Activated B cell treated with CpG ODN at 0.5 μM for 24 hours (primary cell): ENCODE measurements around the gene EMC8. TPM values are rescaled to one million over a fixed set of nuclear protein-coding genes. Genes with fewer than 3 reads are reported as not detected.
"Not testable (repeated sequence)": the region's sequence is repeated elsewhere in the genome, so short reads cannot be mapped to it uniquely, and the experiment has no call there.

Experiments
- ATAC-seq: fragments of 200-7000 bp; cut with Tn5 transposase; one replicate; pipeline ENCODE4 v1.10.0; 2021; ENCODE audit warnings: low read depth, mild to moderate bottlenecking, moderate library complexity
- CTCF ChIA-PET: fragments of 350-600 bp; sonication (Branson Sonifier 250); formaldehyde crosslinking; loops from one replicate; lab custom pipeline; 2021; ENCODE audit warnings: antibody characterized with exemption; lab: Charles Lee
- POLR2A ChIA-PET: fragments of 350-600 bp; sonication (Branson Sonifier 250); formaldehyde crosslinking; loops from one replicate; lab custom pipeline; 2021; ENCODE audit warnings: antibody characterized with exemption; lab: Charles Lee
- DNase-seq: peaks from one replicate; pipeline ENCODE4 v3.0.0; 2022
- H3K27ac Mint-ChIP-seq: one replicate; pipeline ENCODE4 v1.8.0; 2020; ENCODE audit warnings: mixed read lengths
- H3K27me3 Mint-ChIP-seq: one replicate; pipeline ENCODE4 v1.8.0; 2021; ENCODE audit warnings: mixed read lengths
- H3K36me3 Mint-ChIP-seq: one replicate; pipeline ENCODE4 v1.8.0; 2021; ENCODE audit warnings: low read depth, mixed read lengths
- H3K4me1 Mint-ChIP-seq: one replicate; pipeline ENCODE4 v1.8.0; 2021; ENCODE audit warnings: mixed read lengths
- H3K4me3 Mint-ChIP-seq: one replicate; pipeline ENCODE4 v1.8.0; 2020; ENCODE audit warnings: mild to moderate bottlenecking, mixed read lengths
- H3K9me3 Mint-ChIP-seq: one replicate; pipeline ENCODE4 v1.8.0; 2020; ENCODE audit warnings: mixed read lengths
- intact Hi-C: fragments of 100-400 bp; cut with micrococcal nuclease; formaldehyde crosslinking; loops from one replicate; pipeline ENCODE4 v1.15.1; 2024
- total RNA-seq: library from RNA; stranded (reverse); gene quantifications from 2 replicates; pipeline ENCODE4 v1.2.3, GENCODE V29; 2022
- TF ChIP-seq, protein P1 (sequence below): fragments of 200-600 bp; IDR thresholded peaks from one replicate; pipeline ENCODE4 v1.8.0; 2022; ENCODE audit warnings: antibody characterized with exemption, mild to moderate bottlenecking

The EMC8 gene
- total RNA-seq, 1 donor from 2014 or later: 27.8 TPM

DNA sequence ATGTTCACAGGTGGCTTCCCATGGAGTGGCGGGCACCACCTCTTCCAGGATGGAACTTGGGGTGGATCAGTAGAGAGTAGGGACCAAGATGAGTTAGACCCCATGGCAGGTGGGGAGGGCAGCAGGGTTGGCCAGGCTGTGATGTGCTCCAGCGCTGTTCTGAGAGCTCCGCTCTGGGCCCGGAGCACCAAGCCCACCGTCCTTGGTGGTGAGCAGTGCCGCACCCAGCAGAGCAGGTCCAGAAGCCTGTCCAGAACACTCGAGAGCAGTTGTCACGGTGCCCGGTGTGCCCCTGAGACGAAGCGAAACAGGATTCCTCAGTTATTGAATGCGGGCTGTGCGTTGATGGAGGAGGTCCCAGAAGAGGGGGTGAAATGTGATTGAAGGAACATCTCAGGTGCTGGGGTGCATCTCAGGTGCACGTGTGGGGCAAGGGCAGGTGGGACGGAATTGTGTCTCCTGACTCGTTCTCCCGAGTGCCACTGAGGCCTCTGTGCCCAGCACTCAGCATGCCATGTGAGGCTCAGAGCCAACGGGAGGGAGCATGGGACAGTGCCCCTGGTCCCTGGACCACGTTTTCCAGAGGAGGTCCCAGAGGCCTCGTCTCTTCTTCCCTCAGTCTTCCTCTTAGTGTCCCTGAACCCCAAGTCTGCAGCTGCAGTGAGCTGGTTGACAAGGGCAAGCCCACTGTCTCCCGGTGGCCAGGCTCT lies 39.7 kb upstream of the EMC8 start:
- Mint-ChIP-seq H3K27ac (no peak overlapping the region), H3K4me1 (peaks cover 6% of the 10 kb centered on the region), H3K27me3 (no peaks in the 10 kb centered on the region), H3K9me3 (no peaks in the 10 kb centered on the region), H3K4me3 (no peak overlapping the region), H3K36me3 (no peaks in the 10 kb centered on the region)
- TF ChIP-seq, protein P1, sequence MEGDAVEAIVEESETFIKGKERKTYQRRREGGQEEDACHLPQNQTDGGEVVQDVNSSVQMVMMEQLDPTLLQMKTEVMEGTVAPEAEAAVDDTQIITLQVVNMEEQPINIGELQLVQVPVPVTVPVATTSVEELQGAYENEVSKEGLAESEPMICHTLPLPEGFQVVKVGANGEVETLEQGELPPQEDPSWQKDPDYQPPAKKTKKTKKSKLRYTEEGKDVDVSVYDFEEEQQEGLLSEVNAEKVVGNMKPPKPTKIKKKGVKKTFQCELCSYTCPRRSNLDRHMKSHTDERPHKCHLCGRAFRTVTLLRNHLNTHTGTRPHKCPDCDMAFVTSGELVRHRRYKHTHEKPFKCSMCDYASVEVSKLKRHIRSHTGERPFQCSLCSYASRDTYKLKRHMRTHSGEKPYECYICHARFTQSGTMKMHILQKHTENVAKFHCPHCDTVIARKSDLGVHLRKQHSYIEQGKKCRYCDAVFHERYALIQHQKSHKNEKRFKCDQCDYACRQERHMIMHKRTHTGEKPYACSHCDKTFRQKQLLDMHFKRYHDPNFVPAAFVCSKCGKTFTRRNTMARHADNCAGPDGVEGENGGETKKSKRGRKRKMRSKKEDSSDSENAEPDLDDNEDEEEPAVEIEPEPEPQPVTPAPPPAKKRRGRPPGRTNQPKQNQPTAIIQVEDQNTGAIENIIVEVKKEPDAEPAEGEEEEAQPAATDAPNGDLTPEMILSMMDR: no peak
- CTCF ChIA-PET: interaction anchor here (1.1 to 4.6 kb wide), 1 partner anchor 18 kb away, joined by 3 to 14 read pairs; no protein-coding TSS in a partner anchor
- DNase-seq (no peak), ATAC-seq (no peak)
- POLR2A ChIA-PET: no interaction called here
- intact Hi-C loops: no loop called here

DNA sequence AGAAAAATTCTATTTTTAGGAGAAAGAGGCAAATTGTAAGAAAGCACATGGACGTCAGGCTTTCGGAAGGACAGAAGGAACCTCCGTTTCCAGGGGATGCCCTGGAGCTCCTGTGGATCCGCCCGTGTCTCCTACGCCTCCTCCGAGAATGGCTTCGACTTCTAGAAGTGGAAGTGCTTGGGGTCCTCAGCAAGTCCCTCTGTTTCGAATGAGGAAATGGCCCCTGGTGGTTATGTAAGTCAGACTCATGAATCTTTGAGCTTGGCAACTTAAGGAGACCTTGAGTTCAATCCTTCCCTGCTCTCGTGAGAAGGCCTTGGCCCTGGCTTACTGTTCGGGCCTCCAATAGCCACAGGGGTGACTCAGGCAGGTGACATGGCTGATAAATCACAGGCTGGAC lies 39.0 kb upstream of the EMC8 start:
- no peaks in the 10 kb centered on the region for H3K27me3 Mint-ChIP-seq
- H3K9me3 Mint-ChIP-seq: no peaks in the 10 kb centered on the region
- DNase-seq (no peak), ATAC-seq (no peak)
- CTCF ChIA-PET: interaction anchor here (4.6 kb wide), 1 partner anchor 17 kb away, joined by 14 read pairs; no protein-coding TSS in a partner anchor
- no peaks in the 10 kb centered on the region for H3K36me3 Mint-ChIP-seq
- H3K4me3 Mint-ChIP-seq: no peak overlapping the region
- intact Hi-C loops: no loop called here
- peaks cover 8% of the 10 kb centered on the region for H3K4me1 Mint-ChIP-seq
- TF ChIP-seq, protein P1: no peak
- H3K27ac Mint-ChIP-seq: no peak overlapping the region
- POLR2A ChIA-PET: no interaction called here

DNA sequence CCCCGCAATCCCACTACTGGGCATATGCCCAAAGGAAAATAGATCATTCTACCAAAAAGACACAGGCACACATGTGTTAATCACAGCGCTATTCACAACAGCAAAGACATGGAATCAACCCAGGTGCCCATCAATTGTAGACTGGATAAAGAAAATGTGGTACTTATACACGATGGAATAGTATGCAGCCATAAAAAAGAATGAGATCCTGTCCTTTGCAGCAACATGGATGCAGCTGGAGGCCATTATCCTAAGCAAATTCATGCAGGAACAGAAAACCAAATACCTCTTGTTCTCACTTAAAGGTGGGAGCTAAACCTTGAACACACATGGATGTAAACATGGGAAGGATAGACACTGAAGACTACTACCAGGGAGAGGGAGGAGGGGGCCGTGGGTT lies 38.3 kb upstream of the EMC8 start:
- POLR2A ChIA-PET, intact Hi-C loops, H3K27me3 Mint-ChIP-seq, ATAC-seq, H3K9me3 Mint-ChIP-seq, H3K4me3 Mint-ChIP-seq, DNase-seq, H3K27ac Mint-ChIP-seq, H3K36me3 Mint-ChIP-seq: not testable (repeated sequence)
- CTCF ChIA-PET: interaction anchor here (1.2 to 4.6 kb wide), 3 partner anchors 12 to 57 kb away, joined by 3 to 14 read pairs (median 4); no protein-coding TSS in a partner anchor
- H3K4me1 Mint-ChIP-seq: peaks cover 15% of the 10 kb centered on the region

DNA sequence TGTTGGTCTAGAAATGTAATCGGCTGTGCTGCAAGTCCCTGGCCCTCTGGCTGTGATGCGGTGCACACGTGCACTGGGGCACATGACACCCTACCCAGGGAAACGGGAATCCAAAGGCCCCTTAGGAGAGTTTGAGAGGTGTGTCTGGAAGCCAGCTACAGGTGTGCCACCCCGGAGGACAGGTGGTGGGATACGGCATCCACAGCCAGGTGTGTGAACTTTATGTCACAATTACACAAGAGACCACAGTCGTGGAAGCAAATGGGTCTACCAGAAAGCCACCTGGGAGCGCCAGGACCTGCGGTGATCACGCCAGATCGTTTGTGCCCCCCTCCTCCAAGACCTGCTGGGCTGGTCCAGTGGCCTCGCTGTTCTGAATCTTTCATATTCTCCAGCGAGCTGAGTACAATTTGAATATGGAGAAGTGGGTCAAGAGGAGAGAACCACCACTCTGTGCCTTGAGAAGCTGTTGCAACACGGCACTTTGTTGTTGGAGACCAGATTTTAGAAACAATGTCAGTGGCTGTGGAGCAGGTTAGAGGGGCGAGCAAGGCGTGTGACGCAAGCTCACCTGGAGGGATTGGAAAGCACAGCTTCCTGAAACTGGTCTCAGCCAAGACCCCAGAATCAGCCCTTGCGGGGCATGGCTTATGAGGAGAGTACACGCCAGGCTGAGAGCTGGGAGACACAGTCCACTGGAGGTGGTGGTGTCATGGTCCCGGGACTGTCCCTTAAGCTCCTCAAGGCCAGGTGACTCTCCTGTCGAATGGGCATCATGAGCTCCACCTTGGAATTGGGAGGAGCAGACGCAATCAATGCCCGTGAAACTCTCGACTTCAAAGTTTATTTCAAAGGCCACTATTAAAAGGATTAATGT lies 37.6 kb upstream of the EMC8 start:
- DNase-seq (no peak), ATAC-seq (no peak)
- Mint-ChIP-seq H3K9me3 (no peaks in the 10 kb centered on the region), H3K27me3 (no peaks in the 10 kb centered on the region), H3K36me3 (no peaks in the 10 kb centered on the region), H3K4me1 (peaks cover 22% of the 10 kb centered on the region), H3K27ac (no peak overlapping the region), H3K4me3 (no peak overlapping the region)
- TF ChIP-seq, protein P1: no peak
- intact Hi-C loops: no loop called here
- ChIA-PET CTCF (interaction anchor here (1.2 to 4.6 kb wide), 3 partner anchors 12 to 58 kb away, joined by 3 to 14 read pairs (median 4); no protein-coding TSS in a partner anchor), POLR2A (no interaction called here)

DNA sequence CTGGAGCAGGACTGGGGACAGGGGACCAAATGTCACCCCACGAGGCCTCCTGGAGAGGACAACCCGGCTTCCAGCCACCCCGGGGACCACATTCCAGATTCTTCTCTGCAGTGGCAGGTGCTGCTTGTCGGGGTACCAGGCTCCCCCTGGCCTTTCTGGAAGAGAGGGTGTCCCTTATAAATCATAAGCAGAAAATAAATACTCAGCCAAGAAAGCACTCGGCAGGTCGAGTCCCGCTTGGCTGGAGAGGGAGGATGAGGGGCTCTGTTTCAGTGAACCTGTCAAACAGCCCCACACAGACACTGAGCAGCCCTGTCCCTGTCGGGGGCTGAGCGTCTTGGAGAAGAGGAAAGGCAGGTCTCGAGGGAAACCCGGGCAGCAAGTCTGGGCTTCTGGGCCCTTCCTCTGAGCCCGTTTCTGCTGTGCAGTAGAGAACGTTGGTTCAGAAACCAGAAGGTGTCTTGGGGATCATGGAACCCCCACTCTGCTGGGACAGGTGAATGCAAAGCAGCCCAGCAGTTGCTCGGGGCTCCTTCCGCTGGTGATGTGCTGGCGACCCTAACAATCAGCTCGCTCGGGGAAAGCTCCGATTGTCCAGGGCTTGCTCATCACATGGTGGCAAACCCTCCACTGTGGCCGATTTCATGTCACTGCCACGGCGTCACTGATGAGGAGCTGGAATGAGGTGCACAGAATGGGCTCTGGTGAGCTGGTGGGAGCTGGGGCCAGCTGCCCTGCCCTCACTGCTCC lies 36.8 kb upstream of the EMC8 start:
- Mint-ChIP-seq H3K36me3 (no peaks in the 10 kb centered on the region), H3K9me3 (no peaks in the 10 kb centered on the region), H3K4me3 (no peak overlapping the region), H3K27ac (no peak overlapping the region), H3K27me3 (no peaks in the 10 kb centered on the region), H3K4me1 (peaks cover 30% of the 10 kb centered on the region)
- ChIA-PET CTCF (interaction anchor here (1.2 to 4.6 kb wide), 3 partner anchors 13 to 58 kb away, joined by 3 to 14 read pairs (median 4); no protein-coding TSS in a partner anchor), POLR2A (interaction anchor here (0.5 kb wide), 1 partner anchor 57 kb away, joined by 3 read pairs; no protein-coding TSS in a partner anchor)
- ATAC-seq (no peak), DNase-seq (no peak)
- intact Hi-C loops: no loop called here
- TF ChIP-seq, protein P1: no peak
